HepG2 (cell line): ENCODE measurements around the gene CRYM.
"Not testable (repeated sequence)": the region's sequence is repeated elsewhere in the genome, so short reads cannot be mapped to it uniquely, and the experiment has no call there.

Source experiments
- ATF7 ChIP-seq, 2 experiments: fragments of 450-650 bp in 1 of 2; sonication (generic) in 1 of 2; formaldehyde crosslinking in 1 of 2; IDR thresholded peaks; 2 replicates each; pipeline versions ENCODE4 v1.4.0 to v1.6.1; 2016 to 2020; ENCODE audit warnings: antibody characterized with exemption in 1 of 2, mild to moderate bottlenecking in 1 of 2, missing genetic modification reagents in 1 of 2
- CHD2 ChIP-seq: IDR thresholded peaks from 2 replicates; pipeline ENCODE4 v1.6.1; 2011; ENCODE audit warnings: low read depth, low read length, improper control_type of control experiment
- KLF16 ChIP-seq, 2 experiments: sonication (generic) in 1 of 2; formaldehyde crosslinking in 1 of 2; IDR thresholded peaks; 2 replicates each; pipeline versions ENCODE4 v1.6.1 to v1.8.0; 2016 to 2023; ENCODE audit warnings: missing genetic modification reagents in 2 of 2, missing compliant biosample characterization in 1 of 2
- MXI1 ChIP-seq: IDR thresholded peaks from 3 replicates; pipeline ENCODE4 v1.6.1; 2012; ENCODE audit warnings: low read depth, low read length, inconsistent platforms, borderline replicate concordance
- NCOR1 ChIP-seq: fragments of 200-600 bp; sonication (generic); IDR thresholded peaks from 2 replicates; pipeline ENCODE4 v1.7.0; 2017; ENCODE audit warnings: antibody characterized with exemption, low read length, borderline replicate concordance
- SIN3A ChIP-seq: IDR thresholded peaks from 2 replicates; pipeline ENCODE4 v1.6.1; 2011; ENCODE audit warnings: low read depth, mild to moderate bottlenecking, control low read depth, low read length, borderline replicate concordance
- SMARCC2 ChIP-seq: fragments of 450-650 bp; IDR thresholded peaks from 2 replicates; pipeline ENCODE4 v1.6.1; 2017; ENCODE audit warnings: antibody characterized with exemption, mild to moderate bottlenecking
- TBL1XR1 ChIP-seq: fragments of 150-350 bp; IDR thresholded peaks from 2 replicates; pipeline ENCODE4 v1.6.1; 2014; ENCODE audit warnings: borderline replicate concordance, low read length; ENCODE audit not compliant: partially characterized antibody
- TF ChIP-seq, protein P1 (sequence below): sonication (generic); formaldehyde crosslinking; IDR thresholded peaks from 2 replicates; pipeline ENCODE4 v1.5.0; 2020; ENCODE audit warnings: mild to moderate bottlenecking, missing genetic modification reagents, moderate library complexity

DNA sequence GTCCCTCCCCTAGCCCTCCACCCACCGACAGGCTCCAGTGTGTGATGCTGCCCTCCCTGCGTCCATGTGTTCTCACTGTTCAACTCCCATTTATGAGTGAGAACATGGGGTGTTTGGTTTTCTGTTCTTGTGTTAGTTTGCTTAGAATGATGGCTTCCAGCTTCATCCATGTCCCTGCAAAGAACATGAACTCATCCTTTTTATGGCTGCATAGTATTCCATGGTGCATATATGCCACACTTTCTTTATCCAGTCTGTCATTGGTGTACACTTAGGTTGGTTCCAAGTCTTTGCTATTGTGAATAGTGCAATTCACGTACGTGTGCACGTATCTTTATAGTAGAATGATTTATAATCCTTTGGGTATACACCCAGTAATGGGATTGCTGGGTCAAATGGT lies 28.6 kb upstream of the CRYM start:
- TF ChIP-seq, protein P1, sequence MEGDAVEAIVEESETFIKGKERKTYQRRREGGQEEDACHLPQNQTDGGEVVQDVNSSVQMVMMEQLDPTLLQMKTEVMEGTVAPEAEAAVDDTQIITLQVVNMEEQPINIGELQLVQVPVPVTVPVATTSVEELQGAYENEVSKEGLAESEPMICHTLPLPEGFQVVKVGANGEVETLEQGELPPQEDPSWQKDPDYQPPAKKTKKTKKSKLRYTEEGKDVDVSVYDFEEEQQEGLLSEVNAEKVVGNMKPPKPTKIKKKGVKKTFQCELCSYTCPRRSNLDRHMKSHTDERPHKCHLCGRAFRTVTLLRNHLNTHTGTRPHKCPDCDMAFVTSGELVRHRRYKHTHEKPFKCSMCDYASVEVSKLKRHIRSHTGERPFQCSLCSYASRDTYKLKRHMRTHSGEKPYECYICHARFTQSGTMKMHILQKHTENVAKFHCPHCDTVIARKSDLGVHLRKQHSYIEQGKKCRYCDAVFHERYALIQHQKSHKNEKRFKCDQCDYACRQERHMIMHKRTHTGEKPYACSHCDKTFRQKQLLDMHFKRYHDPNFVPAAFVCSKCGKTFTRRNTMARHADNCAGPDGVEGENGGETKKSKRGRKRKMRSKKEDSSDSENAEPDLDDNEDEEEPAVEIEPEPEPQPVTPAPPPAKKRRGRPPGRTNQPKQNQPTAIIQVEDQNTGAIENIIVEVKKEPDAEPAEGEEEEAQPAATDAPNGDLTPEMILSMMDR: not testable (repeated sequence)
- TF ChIP-seq TBL1XR1; KLF16 (CRISPR knock-in tag; IDR thresholded peaks at IDR 0.05); ATF7 (IDR thresholded peaks at IDR 0.05); ATF7 (CRISPR knock-in tag; IDR thresholded peaks at IDR 0.05); MXI1; CHD2; NCOR1; SMARCC2; SIN3A: not testable (repeated sequence)
